Mucosa of stomach (tissue), 1 donor: Measurements from ENCODE around the gene CRB3.

Experiments
- H3K27me3 ChIP-seq: one replicate; pipeline ENCODE4 v1.7.0; 2013; ENCODE audit warnings: mild to moderate bottlenecking, low read length; ENCODE audit not compliant: control insufficient read depth, insufficient read depth
- H3K36me3 ChIP-seq: one replicate; pipeline ENCODE4 v1.7.0; 2013; ENCODE audit warnings: low read length; ENCODE audit not compliant: control insufficient read depth, insufficient read depth
- H3K4me1 ChIP-seq: one replicate; pipeline ENCODE4 v1.7.0; 2013; ENCODE audit warnings: mild to moderate bottlenecking, low read length; ENCODE audit not compliant: control insufficient read depth, insufficient read depth
- H3K4me3 ChIP-seq: one replicate; pipeline ENCODE4 v1.7.0; 2013; ENCODE audit warnings: low read length
- H3K9ac ChIP-seq: one replicate; pipeline ENCODE4 v1.7.0; 2013; ENCODE audit warnings: mild to moderate bottlenecking, low read length, moderate library complexity
- H3K9me3 ChIP-seq: one replicate; pipeline ENCODE4 v1.7.0; 2013; ENCODE audit warnings: mild to moderate bottlenecking, low read length, moderate library complexity; ENCODE audit not compliant: control insufficient read depth
- donor health status: Pancreatic carcinoma.

CRB3 gene

DNA sequence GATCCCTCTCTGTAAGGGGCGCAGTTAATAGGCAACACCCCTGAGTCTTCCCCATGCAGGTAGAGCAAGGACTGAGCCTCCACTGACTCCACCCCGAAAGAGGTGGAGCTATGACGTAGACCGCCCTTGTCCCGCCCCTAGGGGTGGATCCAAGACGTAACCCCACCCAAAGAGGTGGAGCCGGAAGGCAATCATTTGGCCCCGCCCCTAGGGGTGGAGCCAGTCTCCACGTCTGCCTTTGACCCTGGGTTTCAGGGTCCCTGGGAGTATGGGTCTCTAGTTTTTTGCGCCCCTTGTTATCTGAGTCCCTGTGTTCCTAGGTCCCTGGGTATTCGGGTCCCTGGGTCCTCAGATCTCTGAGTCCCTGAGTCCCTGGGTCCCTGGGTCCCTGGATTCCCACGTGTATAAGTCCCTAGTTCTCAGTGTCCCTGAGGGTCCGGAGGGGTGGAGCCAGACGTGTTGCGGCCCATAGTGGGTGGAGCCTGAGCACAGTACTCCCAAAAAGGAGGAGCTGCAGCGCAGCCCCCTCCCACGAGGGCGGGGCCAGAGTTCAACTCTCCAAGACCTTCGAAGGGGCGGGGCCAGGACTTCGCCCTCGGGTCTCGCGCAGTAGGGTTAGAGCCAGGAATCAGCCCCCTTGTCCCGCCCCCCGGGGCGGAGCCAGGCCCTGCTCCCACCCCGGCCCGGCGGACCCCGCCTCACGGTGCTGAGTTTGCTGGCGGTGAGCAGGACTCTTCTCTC lies 12.3 kb downstream of the CRB3 start:
- Histone ChIP-seq H3K9ac (peak overlapping the region; percentile 14), H3K27me3 (peaks cover 18% of the 10 kb centered on the region), H3K9me3 (no peaks in the 10 kb centered on the region), H3K4me1 (peaks cover 9% of the 10 kb centered on the region), H3K36me3 (no peaks in the 10 kb centered on the region), H3K4me3 (peak overlapping the region; percentile 26)

DNA sequence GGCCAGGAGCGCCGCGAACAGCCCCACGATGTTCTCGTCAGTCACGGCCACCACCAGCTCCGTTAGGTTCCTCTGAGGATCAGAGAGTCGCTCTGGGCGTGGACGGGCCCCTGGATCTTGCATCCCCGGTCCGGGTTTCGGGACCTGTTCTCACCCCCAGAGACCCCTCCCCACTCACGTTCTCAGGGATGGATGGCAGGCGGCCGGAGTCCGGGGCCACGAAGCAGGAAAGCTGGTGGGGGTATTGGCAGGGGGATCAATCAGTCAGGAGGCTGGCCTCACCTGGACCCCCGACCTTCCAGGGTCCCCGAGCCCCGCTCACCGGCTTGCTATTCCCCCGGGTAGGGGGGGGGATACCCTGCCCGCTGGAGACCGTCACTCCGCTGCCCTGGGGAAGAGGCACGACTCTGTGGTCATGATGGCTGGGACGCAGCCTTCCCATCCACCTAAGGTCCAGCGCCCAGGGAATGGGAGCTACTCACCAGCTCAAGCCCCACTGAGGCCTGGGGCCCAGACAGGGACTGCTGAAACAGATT lies 12.9 kb downstream of the CRB3 start:
- Histone ChIP-seq H3K36me3 (no peaks in the 10 kb centered on the region), H3K4me1 (peaks cover 9% of the 10 kb centered on the region), H3K27me3 (peaks cover 18% of the 10 kb centered on the region), H3K4me3 (peak overlapping the region; percentile 26), H3K9me3 (no peaks in the 10 kb centered on the region), H3K9ac (no peak overlapping the region)

- Histone ChIP-seq H3K9ac (no peak overlapping the region), H3K36me3 (no peaks in the 10 kb centered on the region), H3K9me3 (no peaks in the 10 kb centered on the region), H3K4me1 (peaks cover 5% of the 10 kb centered on the region), H3K4me3 (no peak overlapping the region), H3K27me3 (peaks cover 18% of the 10 kb centered on the region)
Measured at GRCh38 chr19:6478815-6479214, 14.7 kb downstream of the CRB3 start.

DNA sequence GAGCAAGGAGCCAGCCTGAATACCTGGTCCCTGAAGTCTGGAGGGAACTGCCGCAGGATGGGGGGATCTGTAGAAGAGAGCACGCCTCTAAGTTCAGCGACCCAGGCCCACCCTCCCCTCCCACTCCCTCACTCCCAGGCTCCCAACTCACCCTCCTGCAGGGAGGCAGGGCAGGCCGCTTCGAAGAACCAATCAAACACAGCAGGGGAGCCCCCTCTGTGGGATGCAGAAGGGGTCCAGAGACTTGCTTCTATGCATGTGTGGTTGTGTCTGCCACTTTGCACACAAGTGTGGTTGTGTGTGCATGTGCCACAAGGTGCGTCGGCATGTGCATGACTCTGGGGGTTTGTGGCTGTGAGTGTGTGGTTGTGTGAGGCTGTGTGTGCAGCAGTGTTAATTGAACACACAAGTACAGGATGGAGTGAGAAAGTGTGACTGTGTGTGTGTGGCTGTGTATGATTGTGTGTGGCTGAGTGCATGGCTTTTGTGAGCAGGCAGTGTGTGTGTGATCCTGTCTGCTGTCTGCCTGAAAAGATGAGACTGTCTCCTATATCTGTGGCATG lies 15.8 kb downstream of the CRB3 start:
- H3K4me3 ChIP-seq: no peak overlapping the region
- H3K9ac ChIP-seq: no peak overlapping the region
- H3K9me3 ChIP-seq: no peaks in the 10 kb centered on the region
- H3K36me3 ChIP-seq: no peaks in the 10 kb centered on the region
- H3K27me3 ChIP-seq: peaks cover 18% of the 10 kb centered on the region
- peaks cover 5% of the 10 kb centered on the region for H3K4me1 ChIP-seq

- no peaks in the 10 kb centered on the region for H3K36me3 ChIP-seq
- H3K27me3 ChIP-seq: peaks cover 10% of the 10 kb centered on the region
- no peaks in the 10 kb centered on the region for H3K9me3 ChIP-seq
- H3K9ac ChIP-seq: peak overlapping the region; percentile 33
- H3K4me3 ChIP-seq: no peak overlapping the region
- peaks cover 5% of the 10 kb centered on the region for H3K4me1 ChIP-seq
Measured at GRCh38 chr19:6480848-6481415, 16.9 kb downstream of the CRB3 start.

GRCh38 chr19:6481541-6482342 lies 17.7 kb downstream of the CRB3 start, which contains the start of gene DENND1C:
Gene DENND1C, minus strand, starts transcription at chr19:6481787. Its CDS starts 92 bp downstream, at chr19:6481695.
- H3K9me3 ChIP-seq: no peaks in the 10 kb centered on the region
- H3K9ac ChIP-seq: peak within 1 kb of the TSS; percentile 33
- no peak within 1 kb of the TSS for H3K4me3 ChIP-seq
- peaks cover 8% of the 10 kb centered on the region for H3K27me3 ChIP-seq
- peaks cover 4% of the 10 kb centered on the region for H3K4me1 ChIP-seq
- H3K36me3 ChIP-seq: no peaks in the 10 kb centered on the region

- no peaks in the 10 kb centered on the region for H3K36me3 ChIP-seq
- no peaks in the 10 kb centered on the region for H3K9me3 ChIP-seq
- peaks cover 3% of the 10 kb centered on the region for H3K27me3 ChIP-seq
- H3K4me3 ChIP-seq: no peak overlapping the region
- no peak overlapping the region for H3K9ac ChIP-seq
- no peaks in the 10 kb centered on the region for H3K4me1 ChIP-seq
Measured at GRCh38 chr19:6482343-6482686, 18.2 kb downstream of the CRB3 start.

GRCh38 chr19:6483235-6483634 lies 19.2 kb downstream of the CRB3 start:
- H3K9ac ChIP-seq: no peak overlapping the region
- H3K36me3 ChIP-seq: no peaks in the 10 kb centered on the region
- H3K4me1 ChIP-seq: no peaks in the 10 kb centered on the region
- no peaks in the 10 kb centered on the region for H3K9me3 ChIP-seq
- H3K4me3 ChIP-seq: no peak overlapping the region
- peaks cover 3% of the 10 kb centered on the region for H3K27me3 ChIP-seq

DNA sequence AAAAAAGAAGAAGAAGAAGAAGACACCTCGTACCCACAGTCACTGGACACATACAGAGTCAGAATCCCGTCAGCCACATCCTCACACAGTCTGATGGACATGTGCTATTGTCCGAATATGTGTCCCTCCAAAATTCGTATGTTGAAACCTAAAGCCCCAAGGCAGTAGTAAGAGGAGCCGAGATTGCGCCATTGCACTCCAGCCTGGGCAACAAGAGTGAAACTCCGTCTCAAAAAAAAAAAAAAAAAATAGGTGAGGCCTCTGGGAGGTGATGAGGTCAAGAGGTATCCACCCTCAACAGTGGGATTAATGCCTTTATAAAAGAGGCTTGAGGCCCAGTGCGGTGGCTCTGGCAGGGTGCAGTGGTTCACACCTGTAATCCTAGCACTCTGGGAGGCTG lies 20.2 kb downstream of the CRB3 start:
- Histone ChIP-seq H3K4me1 (no peaks in the 10 kb centered on the region), H3K4me3 (no peak overlapping the region), H3K9me3 (no peaks in the 10 kb centered on the region), H3K9ac (no peak overlapping the region), H3K27me3 (peaks cover 1% of the 10 kb centered on the region), H3K36me3 (no peaks in the 10 kb centered on the region)

DNA sequence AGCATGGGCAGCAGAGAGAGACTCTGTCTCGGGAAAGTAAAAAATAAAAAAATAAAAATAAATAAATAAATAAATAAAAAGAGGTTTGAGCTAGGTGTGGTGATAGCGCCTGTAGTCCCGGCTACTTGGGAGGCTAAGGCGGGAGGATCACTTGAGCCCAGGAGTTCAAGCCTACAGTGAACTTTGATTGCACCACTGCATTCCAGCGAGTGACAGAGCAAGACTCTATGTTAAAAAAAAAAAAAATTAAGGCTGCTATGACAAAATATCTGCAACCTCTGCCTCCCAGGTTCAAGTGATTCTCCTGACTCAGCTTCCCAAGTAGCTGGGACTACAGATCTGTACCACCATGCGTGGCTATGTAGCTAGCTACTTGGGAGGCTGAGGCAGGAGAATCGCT lies 20.8 kb downstream of the CRB3 start:
- H3K36me3 ChIP-seq: no peaks in the 10 kb centered on the region
- no peaks in the 10 kb centered on the region for H3K9me3 ChIP-seq
- no peaks in the 10 kb centered on the region for H3K27me3 ChIP-seq
- no peaks in the 10 kb centered on the region for H3K4me1 ChIP-seq
- no peak overlapping the region for H3K4me3 ChIP-seq
- no peak overlapping the region for H3K9ac ChIP-seq

DNA sequence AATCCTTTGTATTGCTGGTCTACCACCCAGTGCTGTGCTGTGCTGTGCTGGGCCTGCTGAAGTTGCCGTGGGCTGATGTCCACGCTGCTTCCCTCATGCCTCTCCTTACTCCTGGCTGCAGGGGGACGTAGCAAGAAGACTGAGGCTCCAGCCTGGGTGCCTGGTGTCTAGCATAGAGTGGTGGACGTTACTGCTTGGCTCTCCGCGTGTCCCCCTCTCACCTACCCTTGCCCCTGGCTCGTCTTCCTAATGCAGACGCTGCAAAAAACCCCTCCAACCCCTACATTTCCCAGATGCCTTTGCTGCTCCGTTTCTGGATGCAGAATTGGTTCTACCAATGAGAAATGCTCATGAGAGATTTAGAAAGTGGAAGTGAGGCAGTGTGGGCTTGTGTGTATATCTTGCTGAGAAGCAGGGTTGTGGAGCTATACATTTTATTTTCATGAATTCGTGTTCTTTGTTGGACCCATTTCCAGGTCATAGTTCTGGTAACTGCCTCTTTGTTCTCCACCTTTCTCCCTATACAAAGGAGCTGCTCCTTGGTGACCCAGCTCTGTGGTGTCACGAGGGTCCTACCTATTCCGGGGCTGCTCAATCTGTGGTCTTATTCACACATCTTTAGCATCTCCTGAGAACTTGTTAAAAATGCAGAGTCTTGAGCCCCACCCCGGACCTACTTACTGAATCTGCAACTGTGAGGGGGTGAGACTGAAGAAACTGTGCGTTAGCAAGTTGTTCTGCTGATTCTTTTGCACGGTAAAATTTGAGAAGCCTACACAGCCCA lies 25.4 kb downstream of the CRB3 start:
- Histone ChIP-seq H3K9me3 (no peaks in the 10 kb centered on the region), H3K4me1 (no peaks in the 10 kb centered on the region), H3K36me3 (no peaks in the 10 kb centered on the region), H3K9ac (no peak overlapping the region), H3K27me3 (no peaks in the 10 kb centered on the region), H3K4me3 (no peak overlapping the region)
